Esophagus squamous epithelium (tissue), 4 donors: ENCODE measurements around the gene MCM5.
"Not testable (repeated sequence)": the region's sequence is repeated elsewhere in the genome, so short reads cannot be mapped to it uniquely, and the experiment has no call there.

Experiments
- POLR2A ChIP-seq, 4 donors: fragments of 450-650 bp; IDR thresholded peaks; one replicate each; pipeline ENCODE4 v1.6.1; 2017; ENCODE audit warnings: antibody characterized with exemption in 4 of 4, mild to moderate bottlenecking in 4 of 4, moderate library complexity in 3 of 4
- TF ChIP-seq, protein P1 (sequence below), 6 experiments: fragments of 450-650 bp in 4 of 6; fragments of 200-600 bp in 2 of 6; sonication (generic) in 2 of 6; IDR thresholded peaks; one replicate each; pipeline ENCODE4 v1.5.1; 2016 to 2019; ENCODE audit warnings: antibody characterized with exemption in 6 of 6, mild to moderate bottlenecking in 4 of 6, moderate library complexity in 4 of 6

DNA sequence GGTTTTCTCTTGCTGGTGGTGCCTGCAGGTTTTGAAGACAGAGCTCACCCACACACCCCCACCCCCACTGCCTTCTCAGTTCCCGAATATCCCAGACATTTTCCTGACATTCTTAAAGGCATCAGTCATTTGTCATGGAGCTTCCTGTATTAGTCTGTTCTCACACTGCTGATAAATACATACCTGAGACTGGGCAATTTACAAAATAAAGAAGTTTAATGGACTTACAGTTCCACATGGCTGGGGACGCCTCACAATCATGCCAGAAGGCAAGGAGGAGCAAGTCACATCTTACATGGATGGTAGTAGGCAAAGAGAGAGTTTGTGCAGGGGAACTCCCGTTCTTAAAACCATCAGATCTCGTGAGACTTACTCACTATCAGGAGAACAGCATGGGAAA lies 71.6 kb downstream of the MCM5 start:
- TF ChIP-seq, protein P1, sequence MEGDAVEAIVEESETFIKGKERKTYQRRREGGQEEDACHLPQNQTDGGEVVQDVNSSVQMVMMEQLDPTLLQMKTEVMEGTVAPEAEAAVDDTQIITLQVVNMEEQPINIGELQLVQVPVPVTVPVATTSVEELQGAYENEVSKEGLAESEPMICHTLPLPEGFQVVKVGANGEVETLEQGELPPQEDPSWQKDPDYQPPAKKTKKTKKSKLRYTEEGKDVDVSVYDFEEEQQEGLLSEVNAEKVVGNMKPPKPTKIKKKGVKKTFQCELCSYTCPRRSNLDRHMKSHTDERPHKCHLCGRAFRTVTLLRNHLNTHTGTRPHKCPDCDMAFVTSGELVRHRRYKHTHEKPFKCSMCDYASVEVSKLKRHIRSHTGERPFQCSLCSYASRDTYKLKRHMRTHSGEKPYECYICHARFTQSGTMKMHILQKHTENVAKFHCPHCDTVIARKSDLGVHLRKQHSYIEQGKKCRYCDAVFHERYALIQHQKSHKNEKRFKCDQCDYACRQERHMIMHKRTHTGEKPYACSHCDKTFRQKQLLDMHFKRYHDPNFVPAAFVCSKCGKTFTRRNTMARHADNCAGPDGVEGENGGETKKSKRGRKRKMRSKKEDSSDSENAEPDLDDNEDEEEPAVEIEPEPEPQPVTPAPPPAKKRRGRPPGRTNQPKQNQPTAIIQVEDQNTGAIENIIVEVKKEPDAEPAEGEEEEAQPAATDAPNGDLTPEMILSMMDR (IDR thresholded peaks at IDR 0.05): not testable (repeated sequence)
- not testable (repeated sequence) for TF ChIP-seq POLR2A (IDR thresholded peaks at IDR 0.05)
